Hypothalamus (tissue), 51 donors: Measurements from ENCODE around the gene RESP18.
A peak's percentile ranks its signal among the peaks of the same experiment; 100 is the strongest.
"Not testable (repeated sequence)": the region's sequence is repeated elsewhere in the genome, so short reads cannot be mapped to it uniquely, and the experiment has no call there.

Experiments
- DNase-seq, 51 donors: peaks; one replicate each; lab custom pipeline; 2025; lab: John Stamatoyannopoulos, UW

RESP18 gene

DNA sequence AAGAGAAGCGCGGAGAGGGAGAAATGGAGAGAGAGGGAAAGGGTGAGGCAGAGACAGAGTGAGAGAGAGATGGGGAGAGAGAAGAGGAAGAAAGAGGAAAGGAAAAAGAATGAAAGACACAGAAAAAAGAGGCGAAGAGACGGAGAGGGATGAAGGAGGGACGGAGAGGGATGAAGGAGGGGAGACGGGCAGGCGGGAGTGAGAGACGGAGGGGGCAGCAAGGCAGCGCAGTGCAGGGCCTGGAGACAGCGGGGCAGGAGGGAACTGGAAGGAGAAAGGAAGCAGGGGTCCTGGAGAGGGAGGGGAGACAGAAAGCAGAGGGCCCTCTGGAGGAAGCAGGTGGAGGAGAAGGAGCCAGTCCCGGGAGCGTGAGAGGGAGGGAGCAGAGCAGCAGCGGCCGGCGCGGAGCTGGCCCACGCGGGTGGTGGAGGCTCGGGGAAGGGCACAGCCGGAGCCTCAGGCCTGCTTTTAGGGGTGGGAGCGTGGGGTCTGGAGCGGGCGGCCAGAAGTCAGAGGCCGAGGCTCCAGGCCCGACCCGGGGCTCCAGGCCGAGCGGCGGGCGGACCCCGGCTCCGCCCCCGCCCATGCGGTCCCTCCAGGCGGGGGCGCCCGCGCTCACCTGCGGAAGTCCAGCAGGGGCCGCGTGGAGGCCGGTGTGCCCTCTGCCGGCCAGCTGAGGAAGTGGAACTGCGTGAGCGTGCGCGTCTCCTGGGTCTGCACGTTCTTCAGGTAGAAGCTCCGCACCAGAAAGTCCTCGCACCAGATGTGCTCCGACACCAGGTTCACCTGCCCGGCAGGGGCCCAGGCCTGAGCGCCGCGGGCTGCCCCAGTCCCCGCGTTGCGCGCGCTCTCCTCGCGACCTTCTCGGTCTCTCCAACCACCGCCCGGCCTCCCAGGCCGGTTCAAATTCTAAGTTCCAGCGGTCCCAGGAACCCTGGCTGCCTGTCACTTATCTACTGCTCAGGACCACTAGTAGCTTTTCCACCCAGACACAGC lies 37.9 kb downstream of the RESP18 start:
- peak in 45 of 51 donors; percentile 14 to 87 (median 74) for DNase-seq

DNA sequence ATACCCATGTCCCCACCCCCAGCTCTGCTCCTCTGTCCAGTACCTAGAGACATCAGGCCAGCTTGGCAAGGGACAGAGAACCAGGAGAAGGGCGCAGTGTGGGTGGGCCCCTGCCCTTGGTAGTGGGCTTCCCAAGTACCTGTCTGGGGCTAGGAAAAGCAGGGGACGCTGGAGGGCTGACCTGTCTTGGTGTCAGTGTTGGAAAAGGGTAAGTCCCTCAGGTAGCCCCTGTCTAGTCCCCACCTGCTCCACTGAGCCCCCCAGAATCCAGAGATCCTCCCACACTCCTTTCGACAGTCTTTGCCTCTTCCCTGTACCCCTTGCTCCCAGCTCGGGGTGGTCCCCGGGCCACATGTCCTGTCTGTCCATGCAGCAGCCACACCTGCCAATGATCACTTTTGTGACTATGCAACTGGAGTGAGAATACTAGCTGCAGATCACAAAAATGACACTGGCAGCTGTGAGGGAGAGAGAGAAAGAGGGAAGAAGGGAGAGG lies 38.8 kb downstream of the RESP18 start:
- no peak for DNase-seq

DNA sequence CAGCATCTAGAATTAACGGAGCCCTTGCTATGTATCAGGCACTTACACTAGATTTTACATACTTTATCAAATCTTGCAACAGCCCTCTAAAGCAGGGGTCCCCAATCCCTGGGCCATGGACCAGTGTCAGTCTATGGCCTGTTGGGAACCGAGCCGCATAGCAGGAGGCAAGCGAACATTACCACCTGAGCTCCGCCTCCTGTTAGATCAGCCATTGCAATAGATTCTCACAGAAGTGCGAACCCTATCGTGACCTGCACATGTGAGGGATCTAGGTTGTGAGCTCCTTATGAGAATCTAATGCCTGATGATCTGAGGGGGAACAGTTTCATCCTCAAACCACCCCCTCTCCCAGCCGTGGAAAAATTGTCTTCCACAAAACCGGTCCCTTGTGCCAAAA lies 39.9 kb downstream of the RESP18 start:
- no peak for DNase-seq

DNA sequence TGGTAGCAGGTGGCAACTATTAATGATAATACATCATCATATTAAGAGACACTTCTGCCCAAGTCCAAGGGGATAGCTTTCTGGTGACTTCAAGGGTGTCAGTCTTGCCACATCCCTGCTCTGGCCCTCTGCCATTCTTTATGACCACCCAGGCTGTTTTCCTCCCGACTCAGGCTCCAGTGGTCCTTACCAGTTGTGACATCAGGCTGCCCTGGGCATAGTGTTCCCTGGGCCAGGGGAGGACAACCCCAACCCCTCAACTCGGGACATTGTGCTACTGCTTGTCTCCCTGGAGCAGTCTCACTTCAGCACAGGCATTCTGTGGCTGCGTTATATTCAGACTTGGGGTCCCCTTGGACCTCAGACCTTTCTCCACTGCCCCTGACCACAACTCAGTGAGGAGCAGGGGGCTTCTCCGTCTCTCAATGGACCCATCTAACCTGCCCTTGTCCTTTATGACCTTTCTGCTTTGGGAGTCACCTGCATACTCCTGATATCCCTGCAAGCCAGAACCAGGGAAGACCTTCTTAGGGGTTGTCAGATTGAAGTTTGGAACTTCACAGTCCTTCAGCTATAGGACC lies 40.5 kb downstream of the RESP18 start:
- DNase-seq: no peak

DNA sequence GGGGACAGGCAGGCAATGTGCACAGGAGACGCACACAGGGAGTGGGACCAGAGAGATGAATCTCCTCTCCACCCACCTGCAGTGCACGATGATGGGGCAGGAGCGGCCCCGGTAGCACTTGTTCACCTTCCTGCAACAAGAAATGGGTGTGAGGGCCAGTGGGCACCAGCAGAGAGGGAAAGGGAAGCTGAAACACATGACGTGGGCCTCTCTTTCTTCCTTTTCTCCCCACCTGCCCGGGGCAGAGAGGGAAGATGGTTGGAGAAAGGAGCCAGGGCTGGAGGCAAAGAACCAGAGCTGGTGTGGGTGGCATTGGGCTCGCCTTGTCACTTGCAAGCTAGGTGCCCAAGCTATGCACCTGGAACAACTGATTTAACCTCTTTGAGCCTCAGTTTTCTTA lies 41.1 kb downstream of the RESP18 start:
- DNase-seq: no peak

DNA sequence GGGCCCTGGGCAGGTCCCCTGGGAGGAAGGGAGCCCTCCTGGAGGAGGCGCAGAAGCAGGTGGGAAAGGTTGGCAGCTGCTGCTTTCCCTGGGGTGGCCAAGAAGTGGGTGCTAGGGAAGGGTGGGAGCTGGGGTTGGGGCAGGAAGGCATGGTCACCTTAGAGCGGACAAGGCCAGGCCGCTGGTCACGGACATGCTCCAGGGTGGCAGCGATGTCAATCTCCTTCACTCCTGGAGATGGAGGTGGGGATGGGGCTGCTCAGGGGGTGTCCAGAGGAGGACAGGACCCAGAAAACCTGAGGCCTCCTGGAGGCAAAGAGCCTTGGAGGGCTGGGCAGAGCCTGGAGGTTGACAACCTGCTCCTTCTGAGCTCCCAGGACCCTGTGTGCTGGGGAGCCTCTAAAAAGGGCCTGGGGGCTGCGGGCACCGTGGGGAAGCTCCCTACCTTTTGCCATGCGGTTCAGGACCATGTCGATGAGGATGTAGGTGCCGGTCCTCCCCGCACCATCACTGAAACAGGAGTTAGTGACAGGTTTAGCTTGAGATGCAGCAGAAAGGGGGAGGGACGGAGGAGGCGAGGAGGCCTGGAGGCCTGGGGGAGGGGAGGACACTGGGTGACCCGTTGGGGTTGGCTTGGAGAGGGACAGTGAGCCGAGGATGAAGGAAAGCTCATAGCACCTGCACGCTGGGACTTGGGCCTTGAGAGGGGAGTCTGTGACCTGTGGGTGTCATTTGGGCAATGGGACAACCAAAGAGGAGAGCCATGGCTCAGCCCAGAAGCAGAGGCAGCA lies 42.0 kb downstream of the RESP18 start:
- DNase-seq: no peak

DNA sequence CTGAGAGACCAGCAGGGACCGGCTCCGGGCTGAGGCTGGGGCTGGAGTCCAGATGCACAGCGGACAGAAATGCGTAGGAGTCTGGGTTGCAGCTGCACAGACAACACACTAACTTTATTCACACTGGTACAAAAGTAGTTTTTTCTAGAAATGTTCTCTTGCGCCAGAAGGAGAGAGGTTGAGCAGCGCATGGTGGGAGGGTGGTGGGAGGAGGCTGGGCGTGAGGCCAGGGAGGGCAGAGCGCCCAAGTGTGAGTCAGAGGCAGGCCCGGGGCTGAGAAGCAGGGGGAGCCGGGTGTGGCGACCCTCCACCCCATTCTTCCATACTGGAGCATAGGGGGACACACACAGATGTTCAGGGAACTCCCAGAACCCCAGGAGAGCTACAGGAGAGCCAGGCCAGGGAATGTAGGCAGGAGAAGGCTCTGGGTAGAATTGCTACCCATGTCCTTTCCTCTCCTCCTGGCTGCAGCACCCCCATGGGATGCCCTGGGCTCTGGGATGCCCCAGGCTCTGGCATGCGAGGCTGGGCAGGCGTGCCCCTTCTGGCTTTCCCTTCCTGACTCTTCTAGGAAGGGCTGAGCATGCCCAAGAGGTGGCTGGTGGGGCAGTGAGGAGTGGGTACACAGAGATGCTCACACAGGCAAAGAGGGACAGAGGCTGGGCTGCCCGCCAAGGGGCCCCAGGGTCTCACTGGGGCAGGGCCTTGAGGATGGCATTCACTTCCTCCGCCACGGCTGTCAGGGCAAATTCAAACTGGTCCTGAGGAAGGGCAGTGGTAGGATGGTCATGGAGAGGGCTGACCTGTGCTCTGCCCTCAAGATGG lies 42.8 kb downstream of the RESP18 start:
- DNase-seq: peak in 49 of 51 donors; percentile 25 to 94 (median 79)

DNA sequence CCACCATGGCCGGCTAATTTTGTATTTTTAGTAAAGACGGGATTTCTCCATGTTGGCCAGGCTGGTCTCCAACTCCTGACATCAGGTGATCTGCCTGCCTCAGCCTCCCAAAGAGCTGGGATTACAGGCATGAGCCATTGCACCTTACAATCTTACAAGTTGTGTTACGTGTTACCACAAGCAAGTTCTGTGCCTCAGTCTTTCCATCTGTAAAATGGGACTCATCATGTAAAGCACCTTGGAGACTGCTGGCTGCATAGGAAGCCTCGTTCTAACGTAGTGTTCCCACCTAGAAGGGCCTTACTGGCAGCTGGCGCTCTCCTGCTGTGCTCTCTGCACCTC lies 43.4 kb downstream of the RESP18 start:
- DNase-seq: no peak

DNA sequence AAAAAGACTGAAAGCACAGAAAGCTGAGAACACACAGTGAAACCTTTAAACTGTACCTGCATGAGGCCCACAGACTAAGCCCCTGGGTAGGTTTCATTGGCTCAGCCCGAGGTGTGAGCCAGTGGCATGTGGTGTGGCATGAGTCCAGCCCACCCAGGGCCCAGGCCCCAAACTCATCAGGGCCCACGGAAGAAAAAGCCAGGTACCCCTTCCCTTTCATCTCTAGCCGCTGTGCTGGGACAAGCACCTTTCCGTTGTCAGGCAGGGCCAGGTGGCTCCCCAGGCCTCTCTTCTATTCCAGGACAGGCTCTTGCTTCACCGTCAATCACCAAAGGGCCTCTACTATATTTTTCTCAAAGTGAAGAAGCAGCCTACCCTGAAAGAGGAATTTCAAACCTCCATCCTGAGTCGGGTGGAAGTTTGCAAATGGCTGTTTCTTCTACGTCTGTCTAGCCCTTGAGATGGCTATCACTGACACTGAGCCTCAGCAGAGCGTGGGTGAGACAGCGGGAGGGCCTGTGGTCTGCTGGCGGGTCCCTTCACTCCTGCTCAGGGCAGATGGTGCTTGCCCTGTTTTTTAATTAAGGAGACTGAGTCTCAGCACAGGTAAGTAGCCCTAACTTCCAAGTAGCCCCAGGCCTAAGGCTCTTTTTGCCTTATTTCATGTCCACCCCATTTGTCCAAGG lies 44.8 kb downstream of the RESP18 start:
- no peak for DNase-seq

DNA sequence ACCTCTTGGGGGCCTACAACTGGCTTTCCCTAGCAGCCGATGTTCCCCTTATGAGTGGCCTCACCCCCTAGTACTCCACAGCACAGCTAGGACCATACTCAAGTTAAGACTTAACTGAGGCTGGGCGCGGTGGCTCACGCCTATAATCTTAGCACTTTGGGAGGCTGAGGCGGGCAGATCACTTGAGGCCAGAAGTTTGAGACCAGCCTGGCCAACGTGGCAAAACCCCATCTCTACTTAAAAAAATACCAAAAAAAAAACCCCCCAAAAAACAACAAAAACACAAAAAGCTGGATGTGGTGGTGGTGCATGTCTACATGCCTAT lies 45.5 kb downstream of the RESP18 start:
- DNase-seq: not testable (repeated sequence)

DNA sequence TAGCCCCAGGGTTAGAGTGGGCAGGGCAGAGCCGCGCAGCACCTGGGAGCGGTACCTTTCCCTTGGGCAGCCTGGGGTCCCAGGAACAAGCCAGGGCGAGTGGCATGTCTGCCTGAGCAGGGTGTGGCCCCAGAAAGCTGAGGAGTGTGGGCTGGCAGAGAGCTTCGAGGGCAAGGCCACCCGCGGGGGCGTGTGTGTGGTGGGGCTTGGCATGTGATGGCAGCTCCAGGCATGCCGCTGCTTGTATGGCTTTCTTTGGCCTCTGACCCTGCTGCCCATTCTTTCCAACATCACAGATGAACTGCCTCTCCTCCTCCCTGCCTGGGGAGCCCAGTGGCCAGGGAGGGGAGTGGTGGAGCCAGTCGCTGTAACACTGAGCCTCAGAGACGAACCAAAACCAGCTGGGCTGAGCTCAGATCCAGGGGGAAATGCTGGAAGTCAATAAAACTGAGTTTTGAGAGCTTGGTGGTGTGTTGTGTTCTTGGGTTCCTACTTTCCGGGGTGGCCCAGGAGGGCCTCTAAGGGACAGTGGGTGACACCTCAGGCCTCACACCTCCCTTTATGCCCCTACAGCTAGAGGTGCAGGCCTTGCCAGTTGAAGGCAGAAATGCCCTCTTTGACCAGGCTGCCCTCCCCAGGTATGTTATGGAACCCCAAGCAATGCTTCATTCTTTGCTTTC lies 46.0 kb downstream of the RESP18 start:
- peak in 21 of 51 donors; percentile 34 to 67 (median 49) for DNase-seq

DNA sequence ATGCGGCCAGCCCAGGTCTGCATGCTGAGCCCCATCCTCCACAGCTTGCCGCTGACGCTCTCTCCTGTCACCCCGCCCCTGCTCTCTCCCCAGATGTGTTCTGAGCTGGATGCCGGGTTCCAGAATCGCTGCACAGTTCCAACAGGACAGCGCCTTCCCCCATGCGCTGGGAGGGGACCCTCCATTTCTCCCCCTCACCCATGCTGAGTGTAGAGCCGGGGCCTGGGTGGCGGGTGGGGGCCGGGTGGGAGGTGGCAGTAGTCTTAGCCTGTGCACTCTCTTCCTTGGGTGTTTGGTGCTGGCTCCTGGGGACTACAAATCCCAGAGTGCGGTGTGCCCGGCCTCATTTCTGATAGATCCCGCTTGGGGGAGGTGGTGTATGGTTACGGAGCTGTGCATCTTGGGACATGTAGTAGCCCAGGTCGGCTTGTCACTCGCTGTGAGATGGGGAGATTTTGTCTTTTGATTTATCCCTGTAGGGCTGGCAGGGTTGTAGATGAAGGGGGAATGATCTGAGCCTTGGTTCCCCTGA lies 46.6 kb downstream of the RESP18 start:
- peak in 26 of 51 donors; percentile 17 to 82 (median 50) for DNase-seq

DNA sequence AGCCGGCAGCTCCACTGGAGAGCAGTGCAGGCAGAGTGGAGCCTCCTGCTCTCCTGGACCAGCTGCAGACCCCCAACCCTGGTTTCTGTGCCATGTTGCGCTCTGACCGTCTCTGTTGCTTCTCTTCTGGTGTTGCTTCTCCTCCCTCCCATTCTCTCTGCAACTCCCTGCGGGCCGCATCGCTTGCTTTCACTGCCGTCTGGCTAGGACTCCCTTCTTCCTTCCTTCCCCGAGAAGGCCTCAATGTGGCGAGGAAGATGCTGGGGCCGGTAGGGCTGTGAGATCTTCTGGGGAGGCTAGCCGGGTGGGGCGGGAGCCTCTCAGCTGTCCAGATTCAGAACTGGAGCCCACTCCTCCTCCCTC lies 47.2 kb downstream of the RESP18 start:
- DNase-seq: no peak

DNA sequence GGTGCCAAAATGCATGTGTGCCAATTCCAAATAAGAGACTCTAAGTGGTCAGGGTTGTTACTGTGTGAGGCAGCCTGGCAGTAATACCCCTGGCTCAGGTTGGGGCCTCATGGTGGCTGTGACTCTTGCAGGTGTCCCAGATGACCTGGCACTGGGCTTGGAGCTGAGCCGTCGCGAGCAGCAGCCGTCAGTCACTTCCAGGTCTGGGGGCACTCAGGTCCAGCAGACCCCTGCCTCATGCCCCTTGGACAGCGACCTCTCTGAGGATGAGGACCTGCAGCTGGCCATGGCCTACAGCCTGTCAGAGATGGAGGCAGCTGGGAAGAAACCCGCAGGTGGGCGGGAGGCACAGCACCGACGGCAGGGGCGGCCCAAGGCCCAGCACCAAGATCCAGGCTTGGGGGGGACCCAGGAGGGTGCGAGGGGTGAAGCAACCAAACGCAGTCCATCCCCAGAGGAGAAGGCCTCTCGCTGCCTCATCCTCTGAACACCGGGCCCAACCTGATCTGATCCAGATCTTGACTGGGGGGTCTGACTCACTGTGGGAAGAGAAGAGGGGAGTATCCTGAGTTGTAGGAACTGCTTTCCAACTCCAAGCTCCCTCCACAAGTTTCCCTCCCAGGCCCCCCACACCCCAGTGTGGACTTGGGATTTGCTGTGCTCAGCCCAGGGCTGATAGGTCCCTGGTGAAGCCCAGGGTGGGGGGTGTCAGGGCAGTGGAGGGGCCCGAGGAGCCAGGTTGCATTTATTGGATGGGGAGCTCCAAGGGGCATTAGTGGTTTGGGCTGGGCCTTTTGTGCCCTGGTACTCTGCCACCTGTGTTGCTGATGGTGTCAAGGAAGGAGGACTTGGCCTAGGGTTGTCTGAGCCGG lies 47.8 kb downstream of the RESP18 start:
- DNase-seq: no peak

DNA sequence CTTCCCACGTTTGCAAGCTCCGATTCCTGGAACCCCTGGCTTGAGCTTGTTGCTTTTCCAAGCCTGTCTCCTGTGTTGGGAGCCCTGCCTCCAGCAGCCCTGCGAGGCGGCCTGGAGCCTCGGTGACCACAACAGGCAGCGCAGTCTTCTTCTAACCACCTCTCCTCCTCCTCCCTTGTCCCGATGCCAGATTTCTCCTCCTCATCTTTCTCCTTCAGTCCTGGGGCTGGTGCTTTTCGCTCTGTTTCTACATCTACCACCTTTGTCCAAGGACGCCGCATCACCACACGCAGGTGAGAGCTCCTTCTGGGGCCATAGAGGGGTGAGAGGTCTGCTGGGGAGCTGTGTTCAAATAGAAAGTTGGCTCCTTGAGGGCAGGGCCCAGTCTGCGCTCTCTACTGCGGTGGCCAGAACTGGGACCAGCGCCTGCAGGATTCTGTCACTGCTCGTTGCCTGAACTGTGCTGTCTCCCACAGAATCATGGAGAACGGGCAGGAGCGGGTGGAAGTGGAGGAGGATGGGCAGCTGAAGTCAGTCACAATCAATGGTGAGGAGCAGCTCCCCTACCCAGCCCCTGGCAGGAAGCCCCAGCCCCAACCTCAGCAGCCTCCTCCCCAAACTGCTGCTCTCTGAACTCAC lies 49.5 kb downstream of the RESP18 start:
- DNase-seq: peak in 5 of 51 donors; percentile 13 to 55 (median 32)

DNA sequence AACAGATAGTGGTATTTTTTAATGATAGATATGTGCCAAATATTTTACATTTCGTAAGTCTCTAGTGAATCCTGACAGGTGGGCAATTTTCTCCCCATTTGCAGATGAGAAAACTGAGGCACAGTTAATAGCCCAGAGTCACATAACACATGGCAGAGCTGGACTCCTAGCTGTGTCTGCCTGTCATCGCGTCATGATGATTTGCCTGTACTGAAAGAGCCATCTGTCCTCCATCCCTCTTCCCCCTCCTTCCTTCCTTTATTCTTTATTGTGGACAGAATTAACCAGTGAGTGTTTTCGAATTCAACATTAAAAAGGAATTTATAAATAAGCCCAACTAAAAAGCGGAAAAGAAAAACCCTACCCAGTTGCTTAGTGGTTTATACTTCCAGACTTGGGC lies 50.2 kb downstream of the RESP18 start:
- DNase-seq: peak in 18 of 51 donors; percentile 5 to 71 (median 44)

DNA sequence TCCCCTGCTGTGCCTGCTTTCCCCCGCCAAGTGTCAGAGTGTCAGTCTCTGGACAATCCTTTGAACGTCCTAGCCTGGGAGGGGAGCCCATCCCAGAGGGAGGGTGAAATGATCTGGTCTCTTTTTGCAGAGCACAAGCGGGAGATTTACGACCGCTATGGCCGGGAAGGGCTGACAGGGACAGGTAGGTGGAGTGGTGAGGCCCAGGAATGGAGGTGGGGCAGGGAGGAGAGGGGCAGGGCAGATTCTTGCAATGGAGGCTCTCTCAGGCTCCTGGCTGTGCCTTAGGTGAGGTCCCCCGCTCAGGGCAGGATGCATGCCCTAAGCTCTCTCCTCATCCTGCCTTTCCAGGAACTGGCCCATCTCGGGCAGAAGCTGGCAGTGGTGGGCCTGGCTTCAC lies 51.0 kb downstream of the RESP18 start:
- DNase-seq: peak in 1 of 51 donors; percentile 22
